NCI-H510A treated with DMSO at 0.1 percent for 48 hours (cell line): Measurements from ENCODE around the gene MYO18B.
"Not testable (repeated sequence)": the region's sequence is repeated elsewhere in the genome, so short reads cannot be mapped to it uniquely, and the experiment has no call there.

Experiments used
- DNase-seq: peaks from one replicate; lab custom pipeline; 2025; lab: John Stamatoyannopoulos, UW

The MYO18B gene

GRCh38 chr22:25741692-25742626 lies at the start of gene MYO18B:
Gene MYO18B (plus strand): TSS chr22:25742188. CDS start chr22:25761093, 18,905 bp downstream.
- DNase-seq: no peak

GRCh38 chr22:25692397-25693267 lies 49.4 kb upstream of the MYO18B start:
- DNase-seq: no peak

- DNase-seq: no peak
Measured at GRCh38 chr22:25693268-25693565, 48.8 kb upstream of the MYO18B start.

- no peak for DNase-seq
Measured at GRCh38 chr22:25694196-25694907, 47.6 kb upstream of the MYO18B start.

- no peak for DNase-seq
Measured at GRCh38 chr22:25695146-25695545, 46.8 kb upstream of the MYO18B start.

GRCh38 chr22:25696763-25697162 lies 45.2 kb upstream of the MYO18B start:
- DNase-seq: no peak

- DNase-seq: no peak
Measured at GRCh38 chr22:25697181-25697664, 44.8 kb upstream of the MYO18B start.

GRCh38 chr22:25697978-25698377 lies 44.0 kb upstream of the MYO18B start:
- no peak for DNase-seq

- no peak for DNase-seq
Measured at GRCh38 chr22:25698461-25698860, 43.5 kb upstream of the MYO18B start.

GRCh38 chr22:25698978-25699377 lies 43.0 kb upstream of the MYO18B start:
- DNase-seq: no peak

- peak; percentile 5 for DNase-seq
Measured at GRCh38 chr22:25701056-25701780, 40.8 kb upstream of the MYO18B start.

- DNase-seq: peak; percentile 11
Measured at GRCh38 chr22:25702040-25702439, 39.9 kb upstream of the MYO18B start.

- DNase-seq: no peak
Measured at GRCh38 chr22:25702571-25703167, 39.3 kb upstream of the MYO18B start.

GRCh38 chr22:25704701-25705100 lies 37.3 kb upstream of the MYO18B start:
- DNase-seq: no peak

- DNase-seq: no peak
Measured at GRCh38 chr22:25706197-25706596, 35.8 kb upstream of the MYO18B start.

GRCh38 chr22:25708430-25708829 lies 33.6 kb upstream of the MYO18B start:
- not testable (repeated sequence) for DNase-seq

- DNase-seq: peak; percentile 20
Measured at GRCh38 chr22:25709758-25710157, 32.2 kb upstream of the MYO18B start.

- no peak for DNase-seq
Measured at GRCh38 chr22:25710501-25710900, 31.5 kb upstream of the MYO18B start.

GRCh38 chr22:25711491-25711890 lies 30.5 kb upstream of the MYO18B start:
- no peak for DNase-seq

GRCh38 chr22:25712661-25713400 lies 29.2 kb upstream of the MYO18B start:
- no peak for DNase-seq
